Measurements from ENCODE around the gene ISCU. TPM values are rescaled to one million over a fixed set of nuclear protein-coding genes. Genes with fewer than 3 reads are reported as not detected.
A peak's percentile ranks its signal among the peaks of the same experiment; 100 is the strongest.

ISCU gene
- 132 TPM for total RNA-seq

GRCh38 chr12:108562348-108563135 is at the start of gene ISCU:
Gene ISCU (plus strand): TSS chr12:108562596. CDS start chr12:108562623, 27 bp downstream.
- intact Hi-C loops (cut with DNase I): no loop called here
- DNase-seq (ENCODE audit: low spot score) (peak; percentile 100), ATAC-seq (peak; percentile 96)

- DNase-seq (ENCODE audit: low spot score): no peak
- intact Hi-C loops (cut with DNase I): no loop called here
- peak; percentile 16 for ATAC-seq
Measured at GRCh38 chr12:108514468-108514972, 47.9 kb upstream of the ISCU start.

GRCh38 chr12:108514973-108515814 is 47.2 kb upstream of the ISCU start, which contains the start of gene FICD:
Gene FICD (plus strand): TSS chr12:108515277. CDS start chr12:108516973, 1,696 bp downstream.
- peak; percentile 98 for ATAC-seq

GRCh38 chr12:108515916-108516315 is 46.5 kb upstream of the ISCU start:
- no peak for ATAC-seq

More at GRCh38 chr12:108514973-108515814, 47.2 kb upstream of the ISCU start, which contains the start of gene FICD:
- DNase-seq (ENCODE audit: low spot score): peak; percentile 100
- intact Hi-C loops (cut with DNase I): no loop called here

GRCh38 chr12:108516511-108517275 is 45.7 kb upstream of the ISCU start:
- DNase-seq (ENCODE audit: low spot score): no peak
- no peak for ATAC-seq
- intact Hi-C loops (cut with DNase I): no loop called here

More at GRCh38 chr12:108515916-108516315, 46.5 kb upstream of the ISCU start:
- no peak for DNase-seq (ENCODE audit: low spot score)
- intact Hi-C loops (cut with DNase I): no loop called here

GRCh38 chr12:108517288-108518100 is 44.9 kb upstream of the ISCU start:
- DNase-seq (ENCODE audit: low spot score): no peak
- no peak for ATAC-seq
- intact Hi-C loops (cut with DNase I): no loop called here

GRCh38 chr12:108518101-108518715 is 44.2 kb upstream of the ISCU start:
- peak; percentile 53 for DNase-seq (ENCODE audit: low spot score)
- no peak for ATAC-seq
- intact Hi-C loops (cut with DNase I): no loop called here

- DNase-seq (ENCODE audit: low spot score) (no peak), ATAC-seq (no peak)
- intact Hi-C loops (cut with DNase I): no loop called here
Measured at GRCh38 chr12:108518716-108519496, 43.5 kb upstream of the ISCU start.

GRCh38 chr12:108519558-108519957 is 42.8 kb upstream of the ISCU start:
- intact Hi-C loops (cut with DNase I): no loop called here
- ATAC-seq (no peak), DNase-seq (ENCODE audit: low spot score) (no peak)

GRCh38 chr12:108523365-108523764 is 39.0 kb upstream of the ISCU start:
- peak; percentile 44 for DNase-seq (ENCODE audit: low spot score)
- intact Hi-C loops (cut with DNase I): no loop called here
- no peak for ATAC-seq

- DNase-seq (ENCODE audit: low spot score): no peak
Measured at GRCh38 chr12:108525681-108526080, 36.7 kb upstream of the ISCU start.

GRCh38 chr12:108526482-108527165 is 35.8 kb upstream of the ISCU start:
- intact Hi-C loops (cut with DNase I): no loop called here
- ATAC-seq: peak; percentile 28
- DNase-seq (ENCODE audit: low spot score): no peak

More at GRCh38 chr12:108525681-108526080, 36.7 kb upstream of the ISCU start:
- intact Hi-C loops (cut with DNase I): no loop called here
- ATAC-seq: no peak

- intact Hi-C loops (cut with DNase I): no loop called here
- DNase-seq (ENCODE audit: low spot score) (peak; percentile 44), ATAC-seq (no peak)
Measured at GRCh38 chr12:108527166-108527496, 35.3 kb upstream of the ISCU start.

- DNase-seq (ENCODE audit: low spot score) (no peak), ATAC-seq (no peak)
- intact Hi-C loops (cut with DNase I): no loop called here
Measured at GRCh38 chr12:108530161-108530560, 32.2 kb upstream of the ISCU start.

GRCh38 chr12:108531929-108532848 is 30.2 kb upstream of the ISCU start:
- intact Hi-C loops (cut with DNase I): no loop called here
- DNase-seq (ENCODE audit: low spot score) (no peak), ATAC-seq (no peak)

Data from sciatic nerve (tissue), 2 donors.